ENCODE data around the gene SKI.
A peak's percentile ranks its signal among the peaks of the same experiment; 100 is the strongest.
"Not testable (repeated sequence)": the region's sequence is repeated elsewhere in the genome, so short reads cannot be mapped to it uniquely, and the experiment has no call there.

Gene SKI

GRCh38 chr1:2257245-2257627, 29.1 kb downstream of the SKI start:
- no peak for DNase-seq (ENCODE audit: extremely low read depth in 1 of 2, low read depth in 1 of 2)

- DNase-seq (ENCODE audit: extremely low read depth in 1 of 2, low read depth in 1 of 2) = no peak
Observed at GRCh38 chr1:2258122-2258681, 30.1 kb downstream of the SKI start.

- peak; percentile 27 to 58 for DNase-seq (ENCODE audit: extremely low read depth in 1 of 2, low read depth in 1 of 2)
Observed at GRCh38 chr1:2258996-2259395, 30.9 kb downstream of the SKI start.

- no peak for DNase-seq (ENCODE audit: extremely low read depth in 1 of 2, low read depth in 1 of 2)
Observed at GRCh38 chr1:2259668-2260402, 31.7 kb downstream of the SKI start.

- DNase-seq (ENCODE audit: extremely low read depth in 1 of 2, low read depth in 1 of 2) = not testable (repeated sequence)
Observed at GRCh38 chr1:2260470-2260869, 32.4 kb downstream of the SKI start.

DNA sequence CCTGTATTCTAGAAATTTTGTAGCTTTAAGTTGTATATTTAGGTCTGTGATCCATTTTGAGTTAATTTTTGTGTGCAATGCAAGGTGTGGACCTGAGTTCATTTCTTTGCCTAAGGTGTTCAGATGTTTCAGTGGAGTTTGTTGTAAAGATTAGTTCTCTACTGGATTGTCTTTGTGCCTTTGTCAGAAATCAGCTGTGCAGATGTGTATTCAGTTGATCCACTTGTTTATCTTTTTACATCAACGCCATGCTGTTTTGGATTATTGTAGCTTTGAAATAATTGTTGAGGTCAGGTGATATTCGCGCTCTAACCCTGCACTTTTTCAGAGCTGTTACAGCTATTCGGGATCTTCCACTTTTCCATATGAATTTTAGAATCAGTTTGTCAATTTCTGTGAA, 32.8 kb downstream of the SKI start:
- no peak for DNase-seq (ENCODE audit: extremely low read depth in 1 of 2, low read depth in 1 of 2)

DNA sequence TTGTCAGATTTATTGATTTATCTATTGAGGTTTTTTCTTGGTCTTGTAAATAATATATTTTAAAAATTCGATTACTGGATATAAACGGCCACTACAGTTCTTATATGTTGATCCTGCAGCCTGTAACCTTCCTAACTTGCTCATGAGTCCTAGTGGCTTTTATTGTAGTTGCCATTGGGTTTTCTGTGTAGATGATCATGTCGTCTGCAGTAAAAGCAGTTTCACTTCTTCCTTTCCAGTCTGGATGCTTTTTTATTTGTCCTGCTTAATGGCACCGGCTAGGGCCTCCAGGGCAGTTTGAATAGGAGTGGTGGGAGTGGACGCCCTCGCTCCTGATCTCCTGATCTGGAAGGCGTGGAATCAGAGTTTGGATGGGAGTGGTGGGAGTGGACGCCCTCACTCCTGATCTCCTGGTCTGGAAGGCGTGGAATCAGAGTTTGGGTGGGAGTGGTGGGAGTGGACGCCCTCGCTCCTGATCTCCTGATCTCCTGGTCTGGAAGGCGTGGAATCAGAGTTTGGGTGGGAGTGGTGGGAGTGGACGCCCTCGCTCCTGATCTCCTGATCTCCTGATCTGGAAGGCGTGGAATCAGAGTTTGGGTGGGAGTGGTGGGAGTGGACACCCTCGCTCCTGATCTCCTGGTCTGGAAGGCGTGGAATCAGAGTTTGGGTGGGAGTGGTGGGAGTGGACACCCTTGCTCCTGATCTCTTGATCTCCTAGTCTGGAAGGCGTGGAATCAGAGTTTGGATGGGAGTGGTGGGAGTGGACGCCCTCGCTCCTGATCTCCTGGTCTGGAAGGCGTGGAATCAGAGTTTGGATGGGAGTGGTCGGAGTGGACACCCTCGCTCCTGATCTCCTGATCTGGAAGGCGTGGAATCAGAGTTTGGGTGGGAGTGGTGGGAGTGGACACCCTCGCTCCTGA, 33.6 kb downstream of the SKI start:
- not testable (repeated sequence) for DNase-seq (ENCODE audit: extremely low read depth in 1 of 2, low read depth in 1 of 2)

GRCh38 chr1:2266301-2266975, 38.3 kb downstream of the SKI start:
- no peak for DNase-seq (ENCODE audit: extremely low read depth in 1 of 2, low read depth in 1 of 2)

- DNase-seq (ENCODE audit: extremely low read depth in 1 of 2, low read depth in 1 of 2) = no peak
Observed at GRCh38 chr1:2267051-2267830, 39.1 kb downstream of the SKI start.

GRCh38 chr1:2267862-2268261, 39.7 kb downstream of the SKI start:
- DNase-seq (ENCODE audit: extremely low read depth in 1 of 2, low read depth in 1 of 2) = no peak

GRCh38 chr1:2268285-2269056, 40.4 kb downstream of the SKI start:
- DNase-seq (ENCODE audit: extremely low read depth in 1 of 2, low read depth in 1 of 2) = no peak

DNA sequence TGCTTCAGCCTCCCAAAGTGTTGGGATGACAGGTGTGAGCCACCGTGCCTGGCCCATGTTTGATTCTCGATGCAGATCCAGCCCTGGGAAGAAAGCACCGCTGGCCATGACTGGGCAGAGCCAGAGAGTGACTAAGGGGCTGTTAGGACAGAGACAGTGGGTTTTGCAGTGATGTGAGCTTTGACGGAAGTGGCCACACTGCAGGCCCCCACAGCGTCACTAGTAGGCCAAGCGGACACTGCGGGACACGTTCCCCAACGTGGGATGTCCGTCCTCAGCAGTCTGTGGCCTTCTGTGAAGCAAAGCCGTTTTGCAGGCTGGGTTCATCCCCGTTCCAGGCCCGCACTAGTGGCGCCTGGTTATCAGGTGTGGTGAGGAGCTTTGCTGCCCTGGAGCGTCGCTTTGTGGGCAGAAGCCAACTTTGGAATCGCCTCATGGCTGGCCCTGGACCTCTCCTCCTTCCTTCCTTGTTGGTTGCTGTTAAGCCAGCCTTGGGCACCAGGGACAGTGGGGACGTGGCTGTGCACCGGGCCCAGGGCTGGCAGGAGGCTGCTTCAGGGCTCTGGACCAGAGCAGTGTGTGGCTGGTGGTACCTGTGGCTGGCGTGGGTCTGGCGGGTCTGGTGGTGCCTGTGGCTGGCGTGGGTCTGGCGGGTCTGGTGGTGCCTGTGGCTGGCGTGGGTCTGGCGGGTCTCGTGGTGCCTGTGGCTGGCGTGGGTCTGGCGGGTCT, 41.2 kb downstream of the SKI start:
- DNase-seq (ENCODE audit: extremely low read depth in 1 of 2, low read depth in 1 of 2) = no peak

- no peak for DNase-seq (ENCODE audit: extremely low read depth in 1 of 2, low read depth in 1 of 2)
Observed at GRCh38 chr1:2269922-2270259, 41.8 kb downstream of the SKI start.

DNA sequence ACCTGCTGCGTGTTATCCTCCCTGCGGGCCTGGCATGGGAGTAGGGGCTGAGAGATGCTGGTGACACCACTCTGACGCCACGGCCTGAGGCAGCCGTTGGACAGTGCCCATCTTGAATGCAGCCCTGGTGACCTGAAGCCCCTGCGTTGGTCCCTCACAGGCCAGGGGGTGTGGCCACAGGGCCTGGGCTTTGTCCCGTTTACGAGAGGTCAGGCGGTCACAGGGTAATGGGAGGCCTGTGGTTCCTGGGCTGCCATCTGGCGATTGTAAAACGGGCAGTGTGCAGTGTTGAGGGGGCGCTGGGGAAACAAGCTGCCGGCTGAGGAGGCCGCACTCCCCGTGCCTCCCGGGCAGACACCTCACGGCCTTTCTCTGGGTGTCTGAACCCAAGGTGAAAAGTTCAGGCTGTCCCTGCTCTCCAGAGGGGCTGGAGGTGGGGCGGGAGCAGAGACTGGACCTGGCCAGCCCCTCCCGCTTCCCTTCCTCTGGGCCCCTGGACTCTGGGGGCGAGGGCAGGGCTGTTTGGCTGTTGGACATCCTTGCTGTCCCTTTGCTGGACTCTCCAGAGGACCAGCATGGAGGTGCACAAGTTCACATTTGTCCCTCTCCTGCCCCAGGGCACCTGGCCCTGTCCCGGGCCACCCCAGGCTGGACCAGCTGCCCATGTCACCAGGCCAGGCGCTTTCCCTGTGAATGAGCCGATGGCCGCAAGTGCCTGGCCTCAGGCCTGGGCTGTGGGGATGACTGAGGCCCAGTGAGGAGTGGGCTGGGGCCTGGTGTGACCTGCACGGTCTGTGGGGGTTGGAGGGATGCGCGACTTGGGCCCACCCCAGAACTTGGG, 42.4 kb downstream of the SKI start:
- no peak for DNase-seq (ENCODE audit: extremely low read depth in 1 of 2, low read depth in 1 of 2)

DNA sequence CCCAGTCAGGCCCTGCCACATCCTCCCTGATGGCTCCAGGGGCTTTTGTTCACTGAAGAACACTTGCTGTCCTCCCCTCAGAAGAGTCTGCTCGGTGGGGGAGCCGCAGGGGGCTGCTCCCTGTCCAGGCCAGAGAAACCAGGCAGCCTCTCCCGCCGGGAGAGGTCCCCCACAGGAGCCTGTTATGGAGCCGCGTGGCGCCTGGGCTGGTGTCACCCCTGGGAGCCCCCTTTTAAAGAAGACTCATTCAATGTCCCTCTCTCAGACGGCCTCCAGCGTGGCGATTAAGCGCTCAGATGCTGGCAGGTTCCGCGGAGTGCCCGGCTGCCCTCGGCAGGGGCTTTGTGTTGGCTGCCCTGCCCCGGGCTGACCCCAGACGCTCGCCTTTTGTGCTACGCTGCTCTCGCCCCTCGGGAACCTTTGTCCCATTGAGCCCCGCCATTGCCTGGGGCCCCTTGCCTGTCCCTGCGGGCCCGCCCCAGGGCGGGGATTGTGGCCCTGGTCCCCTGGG, 43.1 kb downstream of the SKI start:
- DNase-seq (ENCODE audit: extremely low read depth in 1 of 2, low read depth in 1 of 2) = no peak

DNA sequence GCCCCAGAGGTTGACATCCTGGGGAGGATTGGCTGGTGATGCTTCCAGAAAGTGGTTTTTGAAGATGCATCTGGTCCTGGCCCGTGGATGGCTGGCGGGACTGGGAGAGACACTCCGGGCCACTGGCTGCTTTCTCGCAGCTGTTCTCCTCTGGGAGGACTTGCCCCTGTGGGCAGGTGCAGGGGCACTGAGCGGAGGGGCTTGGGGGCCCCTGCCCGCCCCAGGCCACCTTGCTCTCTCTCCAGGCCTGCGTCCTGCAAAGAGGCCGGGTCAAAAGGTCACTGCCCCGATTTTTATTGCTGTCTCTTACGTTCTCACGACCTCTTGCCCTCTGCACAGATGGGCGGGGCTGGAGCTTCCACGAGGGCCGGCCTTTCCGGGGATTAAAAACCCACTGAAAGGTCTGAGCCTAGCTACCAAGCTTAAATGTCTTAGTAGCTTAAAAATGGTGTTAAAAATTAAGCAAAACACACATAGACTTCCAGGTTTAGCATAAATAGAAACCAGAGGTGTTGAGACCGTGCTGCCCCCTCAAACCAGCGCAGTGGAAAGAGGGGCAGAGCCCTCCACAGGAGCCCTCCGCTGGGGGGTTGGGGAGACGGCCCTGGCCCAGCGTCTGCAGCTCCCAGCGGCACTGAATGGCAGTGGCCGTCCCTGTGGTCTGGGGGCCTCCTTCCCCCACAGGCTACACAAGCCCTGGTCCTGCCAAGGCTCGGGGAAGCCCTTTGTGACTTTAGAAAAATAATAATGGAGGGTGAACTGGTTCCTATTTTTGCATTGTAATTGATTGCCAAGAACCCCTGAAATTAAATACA, 43.9 kb downstream of the SKI start:
- DNase-seq (ENCODE audit: extremely low read depth in 1 of 2, low read depth in 1 of 2) = no peak

GRCh38 chr1:2272686-2273400, 44.7 kb downstream of the SKI start:
- no peak for DNase-seq (ENCODE audit: extremely low read depth in 1 of 2, low read depth in 1 of 2)
